DMS53 treated with DMSO at 0.1 percent for 48 hours (cell line): ENCODE results near the gene OSBPL3.
A peak's percentile ranks its signal among the peaks of the same experiment; 100 is the strongest.

Source experiments
- DNase-seq: peaks from one replicate; lab custom pipeline; 2025; ENCODE audit not compliant: unreplicated experiment; lab: John Stamatoyannopoulos, UW

OSBPL3 gene

GRCh38 chr7:24981171-24981951, 1.4 kb upstream of the OSBPL3 start:
- DNase-seq = peak; percentile 80

DNA sequence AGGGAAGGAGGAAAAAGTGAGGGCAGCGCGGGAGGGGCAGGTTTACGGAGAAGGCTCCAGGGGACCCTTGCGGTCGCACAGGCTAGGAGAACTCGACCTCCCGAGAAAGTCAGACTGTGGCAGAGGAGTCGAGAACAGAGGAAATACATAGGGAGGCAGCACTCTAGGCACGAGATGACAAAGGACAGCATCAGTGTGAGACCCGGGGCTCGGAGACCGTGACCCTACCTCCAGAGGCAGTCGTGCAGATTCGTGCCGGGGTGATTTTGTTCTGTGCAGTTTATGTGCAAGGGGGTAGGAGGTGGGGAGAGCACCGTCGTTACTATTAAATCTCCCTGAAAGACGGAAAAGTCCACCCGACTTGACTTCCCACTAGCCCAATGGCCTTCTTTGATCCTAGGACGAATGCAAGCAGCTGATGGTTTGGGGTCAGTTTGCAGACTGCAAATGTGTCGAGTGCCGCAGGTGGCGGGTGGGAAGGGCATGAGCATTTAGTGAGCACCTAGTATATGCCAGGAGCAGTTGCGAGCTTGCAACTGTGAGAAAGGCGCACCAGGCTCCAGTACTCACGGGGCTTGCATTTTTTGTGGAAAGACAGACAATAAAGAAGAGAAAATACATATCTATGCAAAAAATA, 674 bp upstream of the OSBPL3 start:
- peak; percentile 95 for DNase-seq

- DNase-seq = peak; percentile 67
Observed at GRCh38 chr7:24979470-24979862, 512 bp downstream of the OSBPL3 start.

DNA sequence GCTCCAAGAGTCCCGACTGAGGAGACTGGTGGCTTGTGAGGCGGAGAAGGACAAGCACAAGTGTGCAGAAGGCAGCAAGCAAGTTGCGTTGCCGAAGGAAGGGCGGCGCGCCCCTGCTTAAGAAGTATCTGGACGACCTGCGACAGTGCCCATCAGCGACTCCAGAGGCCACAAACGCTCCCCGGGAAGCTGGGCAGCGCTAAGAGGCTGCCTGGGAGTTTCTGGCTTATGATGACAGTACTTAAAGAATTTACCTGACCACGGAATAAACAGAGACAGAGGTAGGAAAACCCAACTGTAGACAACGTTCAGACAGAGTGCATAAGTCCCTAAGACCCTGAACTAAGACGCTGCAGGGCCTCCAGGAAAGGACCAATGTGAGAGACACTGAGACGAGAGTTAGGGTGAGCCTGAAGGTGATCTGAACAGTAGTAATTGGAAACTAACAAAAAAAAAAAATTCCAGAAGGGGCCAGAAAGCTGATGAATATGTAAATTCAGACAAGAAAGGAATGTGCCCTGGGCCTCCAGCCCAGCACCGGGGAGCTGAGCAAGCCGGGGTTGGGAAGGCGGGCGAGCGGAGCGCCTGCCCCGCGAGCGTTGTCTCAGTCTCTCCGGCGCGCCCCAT, 1.0 kb downstream of the OSBPL3 start:
- DNase-seq = no peak

DNA sequence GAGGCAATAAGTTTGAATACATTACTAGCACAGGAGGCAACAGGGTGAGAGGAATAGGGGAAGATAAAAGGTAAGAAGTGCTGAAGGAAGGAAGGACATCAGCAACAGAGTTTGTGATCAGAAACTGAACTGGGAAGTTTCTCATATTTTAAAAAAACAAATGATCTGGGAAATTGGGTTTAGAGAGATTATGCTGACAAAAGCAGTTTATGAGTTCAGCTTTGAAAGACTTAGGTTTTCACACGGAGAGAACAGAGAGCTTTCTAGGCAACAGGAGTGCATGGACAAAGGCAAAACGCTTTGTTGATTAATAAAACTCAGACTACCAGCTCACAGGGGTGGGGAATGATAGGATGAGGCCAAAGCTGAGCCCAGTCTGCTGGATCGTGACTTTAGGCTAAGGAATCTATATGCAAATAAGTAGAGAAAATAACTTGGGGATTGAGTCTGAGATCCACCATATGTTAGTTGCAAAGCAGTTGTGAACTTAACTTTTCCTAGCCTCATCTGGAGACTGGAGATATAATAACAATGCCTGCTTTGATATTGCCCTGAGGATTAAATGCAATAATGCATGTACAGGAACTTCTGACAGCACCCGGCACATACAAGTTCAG, 4.2 kb downstream of the OSBPL3 start:
- no peak for DNase-seq

- DNase-seq = no peak
Observed at GRCh38 chr7:24975172-24975571, 4.8 kb downstream of the OSBPL3 start.

- no peak for DNase-seq
Observed at GRCh38 chr7:24974026-24974832, 5.7 kb downstream of the OSBPL3 start.

DNA sequence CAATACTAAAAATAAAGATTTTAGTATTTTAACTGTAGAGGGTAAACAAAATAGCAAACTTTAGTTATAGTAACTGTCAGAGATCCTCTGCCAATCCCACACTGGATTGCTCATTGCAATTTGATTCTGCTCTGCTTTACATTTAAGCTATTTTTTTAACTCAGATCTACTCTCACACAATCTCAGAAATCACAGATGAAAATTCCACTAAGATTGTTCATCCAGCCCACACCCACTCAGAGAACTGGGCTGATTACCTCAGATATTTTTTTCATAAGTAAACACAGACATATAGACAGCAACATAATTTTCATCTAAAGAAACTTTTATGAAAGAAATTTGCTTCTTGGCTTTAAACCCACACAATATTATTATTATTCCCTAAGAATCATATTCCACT, 7.0 kb downstream of the OSBPL3 start:
- DNase-seq = no peak

- DNase-seq = no peak
Observed at GRCh38 chr7:24972166-24972477, 7.9 kb downstream of the OSBPL3 start.

- DNase-seq = no peak
Observed at GRCh38 chr7:24971333-24972165, 8.4 kb downstream of the OSBPL3 start.

DNA sequence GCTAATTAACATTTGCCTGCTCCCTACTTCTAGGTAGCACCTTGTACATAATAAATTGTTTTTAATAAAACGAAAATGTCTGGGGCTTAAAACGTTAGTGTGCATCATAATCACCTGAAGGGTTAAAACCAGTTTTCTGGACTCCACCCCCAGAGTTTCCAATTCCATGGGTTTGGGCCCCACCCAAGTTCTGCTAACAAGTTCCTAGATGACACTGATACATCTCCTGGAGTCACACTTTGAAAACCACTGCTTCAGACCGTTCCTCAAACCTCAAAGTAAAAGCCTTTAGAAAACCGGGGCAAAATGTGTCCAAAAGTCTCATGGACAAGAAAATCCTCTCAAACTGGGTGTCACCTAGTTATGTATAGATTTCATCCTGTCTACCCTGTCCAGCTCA, 9.3 kb downstream of the OSBPL3 start:
- DNase-seq = no peak

DNA sequence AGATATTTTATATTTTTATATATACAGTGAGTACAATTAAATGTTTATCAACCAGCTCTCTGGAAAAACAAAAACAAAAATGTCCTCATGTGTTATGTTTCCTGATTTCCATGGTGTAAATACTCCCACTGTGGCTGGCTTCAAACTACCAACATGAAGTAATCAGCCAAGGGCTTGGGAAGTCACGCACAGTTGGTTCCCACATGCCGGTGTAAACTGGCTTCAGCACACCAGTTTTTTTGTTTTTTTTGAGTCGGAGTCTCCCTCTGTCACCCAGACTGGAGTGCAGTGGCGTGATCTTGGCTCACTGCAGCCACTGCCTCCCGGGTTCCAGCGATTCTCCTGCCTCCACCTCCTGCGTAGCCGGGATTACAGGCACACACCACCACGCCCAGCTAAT, 11.8 kb downstream of the OSBPL3 start:
- DNase-seq = peak; percentile 18

DNA sequence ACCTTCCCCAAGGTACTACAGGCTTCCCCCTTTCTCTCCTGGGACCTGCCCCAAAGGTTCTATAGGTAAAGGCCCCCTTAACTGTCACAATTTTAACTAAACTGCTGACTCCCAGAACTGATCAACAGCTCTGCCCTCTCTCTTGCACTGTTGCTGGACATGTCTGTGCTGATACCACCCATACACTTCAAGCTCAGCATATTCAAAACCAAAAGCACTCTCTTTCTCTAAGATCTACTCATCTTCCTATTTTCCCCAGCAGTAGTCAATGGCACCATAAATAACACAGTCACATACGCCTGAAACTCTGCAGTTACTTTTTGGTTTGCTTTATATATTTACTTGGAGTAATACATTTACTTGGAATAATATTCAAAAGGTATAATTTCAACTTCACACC, 12.3 kb downstream of the OSBPL3 start:
- DNase-seq = no peak

GRCh38 chr7:24966802-24967201, 13.2 kb downstream of the OSBPL3 start:
- DNase-seq = no peak

DNA sequence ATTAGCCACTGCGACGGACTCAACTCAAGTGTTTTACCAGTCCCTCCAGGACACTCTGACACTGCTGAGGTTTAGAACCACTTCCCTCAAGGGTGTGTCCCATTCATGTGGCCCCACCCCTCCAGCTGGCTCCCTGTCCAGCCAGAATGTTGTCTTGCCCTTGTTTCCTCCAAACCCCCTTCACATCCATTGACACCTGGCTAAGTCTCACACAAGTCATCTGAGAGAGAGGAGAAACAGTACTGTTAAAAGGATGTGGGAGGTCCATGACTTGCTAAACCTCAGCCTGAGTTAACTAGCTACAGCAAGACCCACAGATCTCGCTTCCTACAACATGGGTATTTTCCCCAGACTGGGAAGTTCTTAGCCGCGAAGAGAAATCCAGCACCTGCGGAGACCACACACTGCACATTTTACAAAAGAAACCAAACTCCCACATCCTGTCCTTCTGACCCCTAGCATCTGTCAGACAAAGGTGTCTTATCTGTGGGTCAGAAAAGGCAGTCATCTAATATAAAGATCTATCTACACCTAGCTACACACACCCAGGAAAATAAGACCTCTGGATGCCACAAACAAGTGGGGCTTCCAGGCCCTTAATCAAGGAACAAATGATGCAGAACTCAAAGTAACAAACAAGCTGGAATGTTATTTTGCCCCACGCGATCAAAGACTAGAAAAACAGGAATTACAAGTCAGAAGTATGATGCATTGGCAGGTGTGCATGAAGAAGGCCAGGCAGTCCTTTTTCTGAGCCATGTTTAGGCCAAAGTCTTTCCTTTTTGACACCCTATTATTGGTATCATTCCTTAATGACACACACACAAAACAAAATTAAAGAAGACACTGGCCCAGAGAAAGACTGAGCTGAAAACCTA, 13.9 kb downstream of the OSBPL3 start:
- peak; percentile 97 for DNase-seq

- DNase-seq = no peak
Observed at GRCh38 chr7:24964191-24964590, 15.8 kb downstream of the OSBPL3 start.

- DNase-seq = no peak
Observed at GRCh38 chr7:24963218-24963617, 16.8 kb downstream of the OSBPL3 start.

DNA sequence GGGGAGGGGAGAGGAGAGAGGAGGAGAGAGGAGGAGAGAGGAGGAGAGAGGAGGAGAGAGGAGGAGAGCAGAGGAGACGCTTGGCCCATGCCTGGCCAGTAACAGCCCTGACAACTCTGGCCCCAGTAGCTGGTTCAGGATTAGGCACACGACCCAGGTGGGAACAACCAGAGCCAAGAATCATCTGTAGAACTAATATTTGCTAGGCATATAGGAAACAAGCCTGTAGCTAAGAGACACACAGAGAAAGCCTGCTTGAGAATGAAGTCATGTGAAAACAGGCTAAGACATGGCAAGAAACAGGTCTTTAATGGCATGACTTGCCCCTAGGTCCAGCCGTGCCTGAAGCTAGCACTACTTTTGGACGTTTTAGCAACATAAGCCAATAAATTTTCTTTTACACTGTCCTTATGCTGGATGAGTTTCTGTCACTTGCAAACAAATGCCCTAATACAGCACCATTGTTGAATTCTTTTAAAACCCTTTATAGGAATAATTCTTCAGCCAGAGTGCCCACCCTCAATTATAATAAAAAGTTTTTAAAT, 17.5 kb downstream of the OSBPL3 start:
- no peak for DNase-seq
